GM18873 (cell line): Measurements from ENCODE around the gene PERCC1.

Experiments
- ATAC-seq: cut with Tn5 transposase; IDR thresholded peaks from one replicate; pipeline ENCODE4 v1.9.1; 2021; ENCODE audit warnings: mild to moderate bottlenecking, moderate library complexity, moderate number of reproducible peaks; ENCODE audit not compliant: unreplicated experiment, low FRiP score

PERCC1 gene

DNA sequence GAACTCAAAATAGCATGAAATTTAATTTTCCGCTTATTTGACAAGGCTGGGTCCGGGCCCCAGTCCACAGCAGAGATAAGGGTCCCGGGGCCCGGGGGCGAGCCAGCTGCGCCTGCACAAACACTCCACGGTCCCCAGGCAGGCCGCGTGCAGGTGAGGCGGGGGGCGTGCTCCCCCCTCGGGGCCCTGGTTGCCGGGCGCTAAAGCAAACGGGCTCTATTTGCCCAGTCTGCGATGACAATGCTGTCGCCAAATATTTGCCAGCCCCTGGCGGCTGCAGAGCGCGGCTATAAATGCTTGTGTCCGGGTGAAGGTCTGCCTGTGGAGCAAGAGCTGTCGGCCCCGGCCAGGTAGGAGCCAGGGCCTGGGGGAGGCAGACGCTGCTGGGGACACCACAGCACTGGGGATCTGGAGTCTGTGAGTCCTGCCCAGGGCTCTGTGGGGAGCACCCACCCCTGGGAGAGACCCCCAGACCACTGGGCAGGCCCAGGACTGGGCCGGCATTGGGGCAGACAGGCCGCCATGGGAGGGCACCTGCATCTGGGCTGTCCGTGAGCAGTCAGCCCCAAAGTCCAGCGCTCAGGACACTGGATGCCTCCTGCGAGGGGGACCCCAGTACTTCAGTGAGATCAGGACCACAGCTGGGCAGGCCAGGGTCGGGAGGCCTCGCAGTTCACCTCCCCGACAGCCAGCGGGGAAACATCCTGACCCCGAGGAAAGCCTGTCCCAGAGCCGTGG is at the start of gene PERCC1:
Gene PERCC1, plus strand, starts transcription at position 320 of the 738 bp plus-strand sequence. CDS start 1,516 bp downstream, outside the sequence.
- ATAC-seq = no peak

DNA sequence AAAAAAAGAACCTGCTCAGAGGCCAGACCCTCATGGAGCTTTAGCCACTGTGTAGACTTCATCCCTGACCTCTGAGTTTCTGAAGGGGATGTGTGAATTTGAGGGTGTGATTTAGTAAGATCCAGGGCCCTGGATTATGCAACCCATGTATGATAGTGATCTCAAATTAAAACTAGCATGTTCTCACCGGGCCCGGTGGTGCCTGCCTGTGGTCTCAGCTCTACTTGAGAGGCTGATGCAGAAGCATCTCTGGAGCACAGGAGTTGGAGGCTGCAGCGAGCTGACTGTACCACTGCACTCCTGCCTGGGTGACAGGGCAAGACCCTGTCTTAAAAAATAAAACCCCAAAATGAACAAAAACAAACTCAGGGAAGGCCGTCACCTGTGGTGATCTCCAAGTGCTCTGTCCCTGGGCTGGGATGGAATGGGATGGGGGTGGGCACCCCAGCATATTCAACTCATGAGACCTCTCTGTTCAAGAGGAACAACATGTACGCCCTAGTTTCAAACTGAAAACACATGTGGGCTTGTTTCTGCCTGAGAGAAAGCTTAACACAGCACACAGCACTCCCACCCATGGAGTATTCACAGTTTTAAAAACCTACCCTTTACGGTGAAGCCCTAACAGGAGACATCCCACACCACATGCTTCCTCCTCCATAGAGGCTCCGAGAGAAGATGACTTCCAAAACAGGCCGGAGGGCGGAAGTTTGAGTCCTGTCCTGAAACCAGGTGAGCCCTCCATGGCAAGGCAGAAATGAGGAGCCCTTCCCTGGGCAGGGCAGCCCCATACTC is 49.1 kb upstream of the PERCC1 start:
- ATAC-seq = no peak

DNA sequence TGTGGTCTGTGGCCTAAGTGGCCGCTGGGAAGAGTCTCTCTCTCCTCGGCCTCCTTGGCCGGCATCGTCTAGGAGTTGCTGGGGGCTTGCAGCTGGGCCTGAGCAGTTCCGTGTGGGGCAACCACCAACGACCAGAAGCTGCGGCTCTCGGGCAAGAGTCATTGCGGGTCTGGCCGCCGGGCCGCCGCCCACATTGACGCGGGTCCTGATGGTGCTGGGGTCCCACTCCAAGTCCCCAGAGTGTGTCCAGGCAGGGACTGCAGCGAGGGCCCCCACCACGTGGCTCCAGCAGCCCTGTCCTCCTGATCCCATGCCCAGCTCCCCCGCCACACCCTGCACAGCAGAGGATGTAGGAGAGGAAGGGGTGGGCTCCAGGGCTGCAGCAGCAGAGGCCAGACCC is 47.3 kb upstream of the PERCC1 start:
- no peak for ATAC-seq

DNA sequence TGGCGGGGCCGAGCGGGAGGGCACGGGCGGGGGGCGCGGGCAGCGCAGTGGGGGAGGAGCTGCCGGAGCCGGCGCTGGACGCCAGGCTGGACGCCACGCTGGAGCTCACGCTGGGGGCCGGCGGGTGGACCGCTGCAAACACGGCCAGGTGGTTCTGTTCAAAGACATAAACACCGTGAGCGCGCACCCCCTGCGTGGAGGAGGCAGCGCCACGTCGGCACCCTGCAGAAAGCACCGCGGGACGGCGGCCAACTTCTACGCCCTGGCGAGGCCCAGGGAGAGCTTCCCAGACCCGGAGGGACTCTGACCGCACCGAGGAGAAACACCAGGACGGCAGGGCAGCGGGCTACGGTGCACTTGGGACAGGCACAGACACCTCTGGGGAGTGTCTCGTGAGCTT is 45.6 kb upstream of the PERCC1 start:
- no peak for ATAC-seq

DNA sequence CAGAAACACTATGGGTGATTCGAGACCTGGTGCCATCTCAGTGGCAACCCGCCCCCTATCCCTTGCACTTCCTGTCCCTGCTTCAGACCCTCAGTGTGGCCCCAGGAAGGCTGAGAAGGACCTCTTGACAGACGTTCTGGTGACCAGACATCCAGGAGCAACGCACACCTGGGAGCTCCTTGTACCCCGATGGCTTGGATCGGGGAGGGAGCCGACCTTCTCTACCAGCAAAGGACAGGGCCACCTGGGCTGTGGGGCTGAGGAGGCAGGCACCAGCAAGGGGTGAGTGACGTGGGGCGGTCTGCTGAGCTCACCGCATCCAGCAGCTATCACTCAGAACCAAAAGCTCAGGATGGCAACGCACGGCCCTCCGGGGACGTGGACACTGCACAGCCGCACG is 43.5 kb upstream of the PERCC1 start:
- ATAC-seq = no peak

DNA sequence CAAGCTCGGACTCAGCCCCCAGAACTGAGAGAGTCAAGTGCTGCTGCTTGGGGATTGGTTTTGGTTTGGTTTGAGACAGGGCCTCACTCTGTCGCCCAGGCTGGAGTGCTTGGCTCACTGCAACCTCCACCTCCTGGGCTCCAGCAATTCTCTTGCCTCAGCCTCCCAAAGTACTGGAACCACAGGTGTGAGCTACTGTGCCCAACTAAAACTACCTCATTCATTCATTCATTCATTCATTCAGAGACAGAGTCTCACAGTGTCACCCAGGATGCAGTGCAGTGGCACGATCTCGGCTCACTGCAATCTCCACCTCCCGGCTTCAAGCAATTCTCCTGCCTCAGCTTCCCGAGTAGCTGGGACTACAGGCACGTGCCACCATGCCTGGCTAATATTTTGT is 41.1 kb upstream of the PERCC1 start:
- ATAC-seq = no peak

DNA sequence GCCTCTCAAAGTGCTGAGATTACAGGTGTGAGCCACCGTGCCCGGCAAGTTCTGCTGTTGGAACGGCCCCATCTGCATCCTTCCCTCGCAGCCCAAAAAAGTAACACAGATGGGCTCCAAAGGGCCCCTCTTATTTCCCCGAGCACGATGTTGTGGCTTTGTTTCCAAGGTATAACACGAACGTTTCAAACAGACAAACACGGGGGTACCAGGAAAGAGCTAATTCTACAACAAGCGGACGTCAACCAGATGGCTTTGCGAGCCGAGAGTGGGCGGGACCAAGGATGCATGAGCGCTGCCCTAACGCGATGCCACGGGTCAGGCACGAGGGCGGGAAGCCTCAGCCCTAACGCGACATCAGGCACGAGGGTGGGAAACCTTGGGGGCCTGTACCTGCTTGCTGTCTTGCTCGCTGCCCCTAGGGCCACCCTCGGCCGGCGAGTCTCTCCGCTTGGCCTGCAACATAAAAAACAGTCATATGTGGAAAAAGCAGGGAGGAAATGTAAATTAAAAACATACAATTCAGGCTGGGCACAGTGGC is 40.6 kb upstream of the PERCC1 start:
- ATAC-seq = no peak

DNA sequence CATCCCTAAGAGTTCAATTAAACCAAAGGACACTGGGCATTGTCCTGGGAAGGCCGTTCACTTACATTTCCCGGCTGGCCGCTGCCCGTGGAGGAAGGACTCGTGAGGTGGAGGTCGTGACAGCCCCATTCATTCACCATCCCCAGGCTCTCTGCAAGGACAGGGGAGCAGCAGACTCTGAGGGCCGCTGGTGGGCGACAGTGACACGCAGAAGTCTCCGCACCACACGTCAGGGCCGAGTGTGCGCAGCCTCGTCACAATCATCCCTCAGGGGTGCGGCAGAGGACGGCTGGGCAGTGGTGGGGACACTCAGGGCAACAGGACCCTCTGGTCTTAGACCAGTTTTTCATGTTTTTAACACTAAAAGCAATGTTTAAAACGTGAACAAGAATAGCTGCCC is 38.1 kb upstream of the PERCC1 start:
- ATAC-seq = no peak

DNA sequence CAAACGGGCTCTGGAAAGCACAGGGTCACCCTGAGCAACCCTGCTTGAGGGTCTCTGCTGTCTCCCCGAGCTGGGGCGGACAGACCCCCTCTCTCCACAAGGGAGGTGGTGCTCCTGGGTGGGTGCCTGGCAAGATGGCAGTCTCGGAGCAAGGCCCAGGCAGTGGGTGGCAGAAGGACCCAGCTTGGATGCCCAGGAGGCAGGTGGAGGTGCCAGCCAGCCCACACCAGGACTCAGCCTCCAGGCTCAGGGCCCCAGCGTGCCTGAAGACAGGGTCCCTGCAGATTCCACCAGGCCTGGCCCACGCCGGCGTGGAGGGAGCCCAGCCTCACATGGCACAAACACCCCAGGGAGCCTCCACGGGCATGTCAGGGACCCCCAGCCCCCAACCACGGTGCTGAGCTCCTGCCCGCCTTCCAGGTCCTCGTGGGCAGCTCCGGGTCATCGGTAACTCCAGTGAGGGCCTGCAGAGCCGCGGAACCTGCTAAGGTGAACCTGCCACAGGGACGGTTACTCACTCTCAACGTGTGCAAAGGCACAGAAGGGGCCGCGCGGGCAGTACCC is 37.2 kb upstream of the PERCC1 start:
- ATAC-seq = no peak

DNA sequence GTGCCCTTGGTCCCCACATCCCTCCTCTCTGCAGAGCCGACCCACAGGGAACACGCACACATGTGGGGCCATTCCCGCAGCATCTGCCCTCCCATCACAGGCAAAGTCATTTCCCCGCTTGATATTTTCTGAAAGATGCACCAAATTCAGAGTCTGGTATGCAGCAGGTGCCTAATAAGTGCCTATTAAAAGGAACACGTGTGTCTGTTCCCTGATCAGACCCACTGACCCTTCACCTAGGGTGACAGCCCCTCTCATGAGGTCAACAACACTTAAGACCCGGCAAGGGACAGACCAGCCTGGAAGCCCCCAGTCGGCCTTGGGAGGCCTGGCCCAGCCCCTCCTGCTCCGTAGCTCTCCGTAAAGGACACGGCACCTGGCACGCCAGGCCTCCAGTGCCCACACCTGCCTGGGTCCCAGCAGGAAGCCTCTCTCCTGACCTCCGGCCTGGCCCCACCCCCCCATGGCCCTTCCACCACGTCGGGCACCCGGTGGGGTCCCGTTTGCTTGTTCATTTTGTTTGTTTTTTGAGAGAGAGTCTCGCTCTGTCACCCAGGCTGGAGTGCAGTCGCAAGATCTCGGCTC is 36.4 kb upstream of the PERCC1 start:
- ATAC-seq = no peak

DNA sequence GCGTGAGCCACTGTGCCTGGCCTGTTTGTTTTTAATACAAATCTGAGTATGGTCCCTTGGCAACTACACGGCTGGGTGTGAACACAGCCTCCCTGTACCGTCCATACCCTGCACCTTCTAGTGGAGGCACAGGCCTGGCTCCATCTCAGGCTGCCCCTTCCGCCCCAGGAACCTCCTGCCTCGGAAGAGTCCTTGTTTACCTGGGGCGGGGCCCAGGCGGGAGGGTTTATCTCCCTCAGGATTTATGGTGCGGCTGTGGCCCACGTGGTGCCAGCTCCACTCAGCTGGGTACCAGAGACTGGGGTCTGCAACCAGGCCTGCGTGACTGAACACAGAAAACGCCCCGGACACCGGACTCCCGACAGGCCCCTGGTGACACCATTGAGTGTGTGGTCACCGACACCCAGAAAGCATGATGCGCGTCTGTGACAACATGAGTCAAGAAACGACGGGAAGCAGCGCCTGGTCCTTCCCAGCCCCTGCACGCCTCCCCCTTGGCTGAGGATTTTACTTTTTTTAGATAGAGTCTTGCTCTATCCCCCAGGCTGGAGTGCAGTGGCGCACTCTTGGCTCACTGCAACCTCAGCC is 35.3 kb upstream of the PERCC1 start:
- ATAC-seq = no peak

DNA sequence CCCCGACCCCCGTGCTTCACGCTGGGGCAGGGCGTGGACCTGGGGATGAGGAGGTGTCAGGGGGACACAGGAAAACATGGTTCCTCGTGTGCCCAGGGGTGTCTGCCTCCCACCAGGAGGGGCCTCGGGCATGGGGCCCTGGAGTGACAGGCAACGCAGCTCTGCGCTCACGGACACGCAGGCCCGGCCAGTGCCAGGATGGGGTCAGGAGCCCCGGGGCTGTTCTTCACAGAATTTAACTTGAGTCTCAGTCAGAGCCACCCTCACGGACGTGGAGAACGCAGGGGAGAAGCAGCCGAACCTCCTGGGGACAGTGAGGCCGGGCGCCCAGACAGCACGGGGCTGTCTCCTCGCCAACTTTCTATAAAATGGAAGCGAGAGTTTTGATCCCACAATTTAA is 33.1 kb upstream of the PERCC1 start:
- ATAC-seq = no peak

DNA sequence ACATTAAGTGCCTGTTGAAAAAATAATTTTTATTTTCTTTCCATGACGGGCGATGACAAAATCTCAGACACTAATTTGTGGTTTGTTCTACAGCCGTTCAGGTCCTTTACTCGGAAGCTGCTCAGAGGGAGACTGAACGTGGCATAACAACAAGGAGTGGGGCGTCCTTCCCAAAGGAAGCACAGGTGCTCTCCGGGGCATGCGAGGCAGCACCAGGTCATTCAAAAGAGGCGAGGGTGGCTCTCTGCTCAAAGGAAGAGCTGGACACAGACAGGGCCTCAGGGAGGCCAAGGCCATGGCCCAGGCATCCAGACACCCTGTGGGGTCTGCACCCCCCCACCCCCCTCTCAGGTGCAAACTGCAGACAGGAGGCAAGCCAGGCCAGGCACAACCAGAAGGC is 32.5 kb upstream of the PERCC1 start:
- no peak for ATAC-seq

DNA sequence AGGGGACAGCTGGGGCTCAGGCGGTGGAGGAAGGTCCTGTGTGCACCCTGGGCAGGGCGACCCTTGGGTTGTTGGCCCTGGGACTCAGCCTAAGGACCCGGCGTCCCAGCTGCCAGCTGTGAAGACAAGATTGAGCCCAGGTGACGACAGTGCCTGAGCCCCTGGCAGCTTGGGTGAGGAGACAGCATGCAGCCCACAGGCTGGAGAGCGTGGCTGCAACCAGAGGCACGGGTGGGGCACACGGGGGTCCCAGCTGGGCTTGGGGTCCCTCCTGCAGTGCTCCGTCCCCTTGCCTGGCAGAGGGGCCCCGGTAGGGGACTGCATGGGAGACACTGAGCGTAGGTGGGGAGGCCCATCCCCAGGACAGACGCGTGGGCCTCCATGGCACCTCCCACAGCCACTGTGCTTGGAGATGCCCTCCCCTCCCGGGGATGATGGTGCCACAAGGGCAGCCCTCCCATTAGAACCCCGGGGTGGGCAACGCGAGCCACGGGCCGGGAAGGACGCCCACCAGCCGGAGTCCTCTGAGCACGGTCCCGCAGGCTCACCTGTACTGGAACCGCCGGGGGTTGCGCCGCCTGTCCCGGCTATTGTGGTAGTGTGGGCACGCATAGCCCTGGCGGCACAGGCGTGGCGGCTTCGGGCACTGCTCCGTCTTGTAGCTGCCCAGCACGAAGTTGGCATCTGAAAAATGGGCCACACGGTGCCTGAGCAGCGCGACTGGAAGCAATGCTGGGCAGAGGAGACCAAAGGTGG is 31.9 kb upstream of the PERCC1 start:
- ATAC-seq = no peak

DNA sequence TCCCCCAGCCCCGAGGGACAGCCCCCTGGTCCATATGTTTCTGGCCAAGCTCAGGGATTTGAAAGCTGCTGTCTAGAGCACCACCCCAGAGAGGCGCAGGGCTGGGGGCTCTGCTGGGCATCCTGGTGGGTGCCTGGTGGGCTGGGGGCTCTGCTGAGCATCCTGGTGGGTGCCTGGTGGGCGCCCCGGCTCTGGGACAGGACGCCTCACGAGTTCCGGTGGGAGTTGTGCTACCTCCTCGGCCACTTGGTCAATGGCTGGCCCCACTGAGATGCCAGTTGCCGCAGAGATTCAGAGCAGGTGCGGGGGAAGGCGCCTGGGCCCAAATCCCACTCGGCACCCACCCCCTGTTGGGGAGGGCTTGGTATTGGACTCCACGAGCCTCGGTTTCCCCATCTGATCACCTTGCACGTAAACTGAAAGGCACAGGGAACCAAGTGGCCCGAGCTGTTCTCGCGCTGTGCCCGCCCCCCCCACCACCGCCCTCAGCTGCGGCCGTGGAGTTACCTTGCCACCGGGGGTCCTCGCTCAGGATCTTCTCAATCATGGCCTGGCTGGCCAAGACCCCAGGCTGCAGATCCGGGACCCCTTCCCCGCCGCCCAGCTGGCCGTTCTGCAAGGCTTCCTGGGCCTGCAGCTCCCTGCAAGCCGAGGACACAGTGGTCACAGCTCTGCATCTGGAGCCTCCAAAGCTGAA is 29.7 kb upstream of the PERCC1 start:
- ATAC-seq = no peak

DNA sequence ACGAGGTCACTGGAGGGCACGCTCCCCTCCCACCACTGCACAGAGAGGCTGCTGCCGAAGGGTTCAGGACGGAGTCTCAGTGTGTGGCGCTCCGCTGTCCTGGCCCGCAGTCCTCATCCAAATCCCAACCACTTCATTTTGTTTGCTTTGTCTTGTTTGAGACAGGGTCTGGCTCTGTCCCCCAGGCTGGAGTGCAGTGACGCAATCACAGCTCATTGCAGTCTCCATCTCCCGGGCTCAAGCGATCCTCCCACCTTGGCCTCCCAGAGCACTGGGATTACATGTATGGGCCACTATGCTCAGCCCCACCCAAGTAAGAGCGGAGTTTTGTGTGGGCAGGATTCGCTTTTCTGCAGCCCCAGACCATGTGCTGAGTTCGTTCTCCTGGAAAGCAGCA is 29.1 kb upstream of the PERCC1 start:
- ATAC-seq = no peak

DNA sequence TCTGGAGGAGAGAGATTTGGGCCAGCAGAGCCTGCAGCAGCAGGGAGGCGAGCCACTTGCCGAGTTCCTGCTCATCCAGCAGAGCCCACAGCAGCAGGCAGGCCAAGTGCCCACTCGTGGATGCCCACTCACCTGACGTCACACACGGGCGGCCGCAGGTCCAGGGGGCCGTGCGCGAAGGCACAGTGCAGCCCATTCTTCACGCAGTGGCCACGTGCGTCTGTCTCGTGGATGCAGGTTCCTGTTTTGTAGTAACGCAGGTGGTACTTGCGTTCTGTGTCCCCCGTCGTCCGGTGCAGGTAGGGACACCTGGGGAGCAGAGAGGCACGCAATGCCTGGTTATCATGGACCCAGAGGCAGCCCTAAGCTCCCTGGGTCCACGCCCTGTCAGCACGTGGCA is 27.8 kb upstream of the PERCC1 start:
- ATAC-seq = no peak

DNA sequence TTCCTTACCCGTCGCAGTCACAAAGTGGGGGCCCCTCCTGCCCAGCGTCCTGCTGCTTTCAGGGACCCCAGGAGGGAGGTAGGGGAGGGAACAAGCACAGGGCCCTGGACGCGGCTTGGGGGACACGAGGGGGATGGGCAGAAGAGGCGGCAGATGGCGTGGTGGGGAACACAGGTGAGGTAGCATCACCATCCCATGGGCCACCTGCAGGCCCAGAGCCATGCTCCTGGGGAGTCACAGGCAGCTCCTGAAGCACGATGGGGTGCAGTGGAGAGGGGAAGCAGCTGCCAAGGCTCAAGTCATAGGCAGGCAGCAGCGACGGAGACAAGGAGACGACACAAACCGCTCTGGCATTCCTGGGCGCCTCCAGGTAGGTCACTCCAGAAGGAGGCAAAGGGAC is 27.1 kb upstream of the PERCC1 start:
- no peak for ATAC-seq

DNA sequence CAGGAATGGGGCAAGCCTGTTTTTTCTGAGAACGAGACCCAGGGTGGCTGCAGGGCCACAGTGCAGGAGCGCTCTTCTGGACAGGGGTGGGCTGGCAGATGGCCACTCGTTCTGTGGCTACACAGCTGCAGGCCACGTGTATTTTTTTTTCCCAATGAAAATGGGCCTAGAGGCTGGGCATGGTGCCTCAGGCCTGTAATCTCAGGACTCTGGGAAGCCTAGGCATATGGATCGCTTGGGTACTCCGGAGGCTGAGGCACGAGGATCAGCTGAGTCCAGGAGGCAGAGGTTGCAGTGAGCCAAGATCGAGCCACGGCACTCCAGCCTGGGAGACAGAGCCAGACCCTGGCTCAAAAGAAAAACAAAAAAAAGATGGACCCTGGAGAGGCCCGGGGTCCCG is 23.1 kb upstream of the PERCC1 start:
- ATAC-seq = no peak
